ENCODE results near the gene GRM1.

GRM1 gene

DNA sequence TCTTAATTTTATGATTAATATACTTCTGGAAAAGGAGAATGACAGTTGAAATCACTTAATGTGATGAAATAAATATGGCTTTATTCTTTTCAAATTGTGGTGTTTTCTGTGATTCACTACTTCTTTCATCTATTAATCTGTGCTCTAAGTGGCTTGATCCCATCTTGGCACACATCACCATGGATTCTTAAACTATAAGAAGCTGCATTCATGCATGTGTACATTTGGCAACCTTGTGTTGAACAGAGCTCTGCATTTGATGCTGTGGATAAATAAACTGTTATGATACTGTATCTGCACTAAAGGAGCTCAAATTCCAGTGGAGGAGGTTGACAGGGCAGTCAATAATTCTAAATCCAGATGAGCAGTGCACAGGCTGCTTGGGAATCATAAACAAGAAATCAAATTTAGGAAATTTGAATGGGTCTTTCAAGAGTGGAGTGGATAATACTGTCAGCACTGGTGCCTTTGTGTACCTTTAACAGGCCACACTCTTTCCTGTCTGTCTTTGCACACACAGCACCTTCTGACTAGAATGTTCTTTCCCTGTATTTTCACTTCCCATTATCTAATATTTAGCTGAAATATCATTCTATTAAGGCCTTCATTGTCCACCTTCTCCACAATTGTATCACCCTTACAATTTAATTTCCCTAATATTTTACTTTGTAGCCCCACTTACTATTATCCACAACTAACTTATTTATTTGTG, 252.9 kb downstream of the GRM1 start:
- DNase-seq = peak in 1 of 4 experiments; percentile 19

DNA sequence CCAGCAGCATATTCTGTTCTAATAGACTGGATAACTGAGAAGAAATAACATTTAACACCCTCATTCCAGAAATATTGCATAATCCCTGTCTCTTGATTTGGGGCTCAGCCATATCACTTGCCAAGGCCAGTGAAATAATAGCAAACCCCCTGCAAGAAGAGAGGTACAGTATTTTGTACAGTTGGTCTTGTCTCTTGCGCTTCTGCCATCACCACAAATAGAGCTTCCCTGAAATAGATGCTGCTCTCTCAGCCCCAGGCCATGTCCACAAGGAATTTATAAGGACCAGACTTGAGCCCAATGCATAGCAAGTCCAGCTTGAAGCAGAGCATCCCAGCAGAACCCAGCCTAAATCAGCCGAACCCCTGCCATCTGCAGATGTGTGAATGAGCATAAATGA, 254.0 kb downstream of the GRM1 start:
- DNase-seq = no peak

DNA sequence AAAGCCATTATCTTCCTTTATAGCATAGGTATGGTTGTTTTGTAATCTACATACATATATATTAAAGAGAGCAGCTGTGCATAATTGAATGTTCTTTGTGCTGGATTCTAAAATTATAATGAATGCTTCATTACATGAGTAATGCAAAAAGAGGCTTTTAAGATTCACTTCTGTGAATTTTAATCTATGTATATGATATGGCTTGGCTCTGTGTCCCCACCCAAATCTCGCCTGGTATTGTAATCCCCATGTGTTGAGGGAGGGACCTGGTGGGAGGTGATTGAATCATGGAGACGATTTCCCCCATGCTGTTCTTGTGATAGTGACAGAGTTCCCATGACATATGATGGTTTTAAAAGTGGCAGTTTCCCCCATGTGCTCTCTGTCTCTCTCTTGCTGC, 255.4 kb downstream of the GRM1 start:
- no peak for DNase-seq

DNA sequence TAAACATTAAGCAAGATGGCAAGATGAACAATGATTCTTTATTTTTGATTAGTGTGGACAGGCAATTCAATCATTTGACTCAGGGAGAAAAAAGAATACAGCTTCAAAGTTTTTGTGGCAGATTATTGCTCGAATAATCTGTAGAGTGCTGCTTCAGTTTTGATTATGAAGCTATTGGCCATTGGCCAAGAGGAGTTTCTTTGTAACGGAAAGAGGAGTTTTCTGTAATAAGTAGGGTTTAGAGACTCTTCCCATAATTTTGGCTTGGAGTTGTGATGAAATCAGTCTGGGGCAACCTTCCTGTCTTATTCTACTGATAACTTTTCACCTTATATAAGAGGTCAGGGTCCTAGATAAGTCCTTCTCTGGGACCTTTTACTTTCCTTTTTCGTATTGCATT, 258.1 kb downstream of the GRM1 start:
- DNase-seq = no peak

DNA sequence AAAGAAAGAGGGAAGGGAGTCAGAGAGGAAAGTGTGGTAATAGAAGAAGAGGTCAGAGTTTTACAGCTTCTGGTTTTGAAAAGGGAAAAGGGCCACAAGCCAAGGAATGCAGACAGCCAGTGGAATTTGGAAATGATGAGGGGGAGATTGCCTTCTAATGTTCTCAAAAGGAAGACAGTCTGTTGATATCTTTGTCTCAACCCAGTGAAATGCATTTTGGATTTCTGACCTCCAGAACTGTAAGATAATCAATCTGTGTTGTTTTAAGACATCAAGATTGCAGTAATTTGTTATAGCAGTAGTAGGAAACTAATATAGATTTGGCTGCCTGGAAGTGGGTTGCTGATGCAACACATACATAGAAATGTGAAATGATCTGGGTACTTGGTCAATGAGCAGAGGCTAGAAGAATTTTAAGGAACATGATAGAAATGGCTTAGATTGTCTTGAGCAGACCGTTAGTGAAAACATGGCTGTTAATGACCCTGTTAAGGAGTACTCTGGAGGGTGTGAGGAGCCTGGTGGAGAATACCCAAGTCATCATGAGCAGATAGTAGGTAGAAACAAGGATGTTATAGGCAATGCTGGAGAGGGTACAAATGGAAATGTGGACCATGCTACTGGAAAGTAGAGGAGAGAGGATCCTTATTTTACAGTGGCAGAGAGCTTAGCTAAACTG, 259.0 kb downstream of the GRM1 start:
- no peak for DNase-seq

DNA sequence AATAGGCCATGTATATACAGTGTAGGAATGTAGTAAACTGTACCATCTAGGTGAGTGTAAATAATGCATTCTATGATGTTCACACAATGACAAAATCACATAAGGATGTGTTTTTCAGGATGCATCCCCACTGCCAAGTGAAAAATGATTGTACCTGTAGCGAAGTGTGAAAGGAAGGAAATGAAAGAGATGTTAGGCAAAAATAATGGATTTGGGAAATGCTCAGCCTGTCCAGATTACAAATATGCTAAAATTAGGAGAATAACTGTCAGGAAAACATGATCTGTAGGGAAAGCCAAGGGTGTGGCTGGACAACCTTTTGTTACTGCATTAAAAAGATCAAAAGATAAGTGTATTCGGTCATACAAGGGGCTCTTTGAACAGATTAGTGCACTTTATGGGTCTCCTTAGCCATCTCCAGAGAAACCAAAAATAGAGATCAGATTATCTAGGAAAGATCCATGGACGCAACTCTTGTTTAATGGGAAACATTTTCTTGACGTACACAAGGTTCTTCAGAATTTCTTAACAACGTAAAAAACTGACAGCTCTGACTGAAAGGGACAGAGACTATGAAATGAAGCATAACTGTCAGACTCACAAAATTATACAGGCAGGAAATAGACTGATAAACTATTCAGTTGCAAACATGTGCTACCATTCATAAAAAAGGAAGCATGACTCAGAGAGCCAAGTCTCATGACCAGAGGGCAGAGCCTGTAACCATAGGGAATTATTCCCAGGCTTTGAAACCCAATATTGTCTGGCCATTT, 261.1 kb downstream of the GRM1 start:
- peak; percentile 68 to 88 (median 82) for DNase-seq

DNA sequence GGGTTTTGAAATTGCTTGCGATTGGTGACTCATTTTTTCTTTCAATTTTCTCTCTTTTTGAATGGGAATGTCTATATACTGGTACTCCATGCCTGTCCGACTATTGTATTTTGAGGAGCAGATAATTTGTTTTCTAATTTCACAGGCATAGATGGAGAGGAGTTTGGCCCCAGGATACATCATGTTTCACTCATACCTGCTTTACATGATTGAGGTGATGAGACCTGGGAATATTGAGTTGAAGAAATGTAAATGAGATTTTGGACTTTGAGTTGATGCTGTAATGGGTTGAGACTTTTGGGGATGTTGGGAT, 261.7 kb downstream of the GRM1 start:
- DNase-seq = no peak

DNA sequence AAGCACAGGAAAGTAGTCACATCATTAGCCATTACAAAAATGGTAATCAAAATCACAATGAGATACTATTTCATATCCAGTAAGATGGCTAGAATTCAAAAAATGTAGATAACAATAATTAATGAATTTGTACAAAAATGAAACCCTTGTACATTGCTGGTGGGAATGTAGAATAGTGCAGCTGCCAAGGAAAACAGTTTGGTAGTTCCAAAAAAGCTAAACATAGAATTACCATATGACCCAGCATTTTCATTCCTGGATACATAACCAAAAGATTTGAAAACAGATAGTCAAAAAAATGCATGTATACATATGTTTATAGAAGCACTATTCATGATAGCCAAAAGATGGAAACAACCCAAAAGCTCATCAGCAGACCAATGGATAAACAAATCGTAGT, 263.6 kb downstream of the GRM1 start:
- no peak for DNase-seq

DNA sequence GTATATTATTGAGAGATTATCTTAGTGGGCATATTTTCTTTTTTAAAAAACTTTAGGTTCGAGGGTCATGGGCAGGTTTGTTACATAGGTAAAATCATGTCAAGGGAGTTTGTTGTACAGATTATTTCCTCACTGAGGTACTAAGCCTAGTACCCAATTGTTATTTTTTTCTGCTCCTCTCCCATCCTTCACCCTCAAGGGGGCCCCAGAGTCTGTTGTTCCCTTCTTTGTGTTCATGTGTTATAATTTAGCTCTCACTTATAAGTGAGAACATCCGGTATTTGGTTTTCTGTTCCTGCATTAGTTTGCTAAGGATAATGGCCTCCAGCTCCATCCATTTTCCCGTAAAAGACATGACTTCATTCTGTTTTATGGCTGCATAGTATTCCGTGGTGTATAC, 266.8 kb downstream of the GRM1 start:
- peak in 3 of 4 experiments; percentile 26 to 50 (median 35) for DNase-seq

DNA sequence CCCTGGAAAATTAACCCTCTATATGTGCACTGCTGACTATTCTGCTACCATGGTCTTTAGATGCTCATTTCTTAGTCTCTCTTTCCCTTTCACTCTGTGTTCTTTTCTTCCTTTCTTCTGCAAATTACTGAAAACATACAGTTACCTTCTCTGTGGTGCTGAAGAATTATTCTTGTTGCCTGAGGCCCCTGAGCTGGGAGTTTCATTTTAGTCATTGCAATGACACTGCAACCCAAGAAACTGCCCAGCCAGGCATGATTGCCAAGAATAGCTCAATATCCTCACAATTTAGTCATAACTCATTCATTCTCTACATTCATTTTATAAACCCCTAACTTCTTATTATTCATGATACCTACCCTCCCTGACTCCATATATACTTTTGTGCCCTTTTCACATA, 269.0 kb downstream of the GRM1 start:
- no peak for DNase-seq

DNA sequence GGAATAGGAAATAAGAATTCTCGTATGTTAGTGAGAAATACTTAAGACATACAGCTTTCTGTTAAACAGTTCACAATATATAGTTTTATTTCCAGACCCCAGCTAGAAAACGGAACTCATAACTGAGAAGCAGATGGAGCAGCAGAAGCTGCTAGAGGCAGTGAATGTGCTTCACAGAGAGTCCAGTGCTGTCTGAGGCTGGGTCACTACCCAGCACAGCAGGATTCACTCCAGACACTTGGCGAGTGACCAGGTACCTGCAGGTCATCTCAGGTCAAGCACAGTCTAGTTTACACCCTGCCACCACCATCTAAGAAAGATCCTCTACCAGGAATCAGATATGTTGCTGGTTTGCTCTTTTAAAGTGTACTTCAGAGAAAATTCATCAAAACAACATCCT, 271.7 kb downstream of the GRM1 start:
- no peak for DNase-seq

DNA sequence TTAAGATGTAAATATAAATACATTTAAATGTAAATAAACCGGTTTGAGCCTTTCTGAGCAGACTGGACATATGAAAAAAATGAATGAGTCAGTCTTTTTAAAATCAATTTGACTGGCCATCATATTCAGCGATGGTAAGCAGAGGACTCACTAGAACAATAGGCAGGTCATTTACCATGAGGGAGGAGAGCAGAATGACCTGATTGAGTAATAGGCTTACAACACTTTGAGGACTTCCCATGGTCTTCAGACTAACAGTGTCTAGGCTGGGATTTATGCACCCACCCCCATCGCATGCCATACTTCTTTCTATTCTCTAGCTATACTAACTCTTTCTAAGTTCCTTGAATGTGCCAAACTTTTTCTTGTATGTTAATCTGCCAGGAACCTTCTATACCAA, 272.9 kb downstream of the GRM1 start:
- DNase-seq = peak in 3 of 4 experiments; percentile 29 to 53 (median 49)

DNA sequence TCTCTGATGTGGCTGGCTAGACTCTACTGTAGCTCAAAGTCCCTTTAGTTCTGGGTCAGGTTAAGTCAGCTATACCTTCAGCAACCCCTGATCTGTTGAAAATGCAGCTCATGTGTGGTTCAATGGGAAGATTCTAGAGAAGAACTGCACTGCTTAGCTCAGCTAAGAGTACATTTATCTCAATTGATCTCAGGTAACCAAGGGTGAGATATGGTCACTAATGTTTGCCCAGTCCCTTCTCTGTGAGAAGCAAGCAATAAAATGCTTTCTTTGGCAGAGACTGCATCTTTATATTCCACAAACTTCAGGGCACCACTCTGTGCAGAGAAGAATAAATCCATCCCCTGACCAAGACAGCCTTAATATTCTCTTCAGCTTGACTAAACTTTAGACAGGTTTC, 274.1 kb downstream of the GRM1 start:
- DNase-seq = no peak

DNA sequence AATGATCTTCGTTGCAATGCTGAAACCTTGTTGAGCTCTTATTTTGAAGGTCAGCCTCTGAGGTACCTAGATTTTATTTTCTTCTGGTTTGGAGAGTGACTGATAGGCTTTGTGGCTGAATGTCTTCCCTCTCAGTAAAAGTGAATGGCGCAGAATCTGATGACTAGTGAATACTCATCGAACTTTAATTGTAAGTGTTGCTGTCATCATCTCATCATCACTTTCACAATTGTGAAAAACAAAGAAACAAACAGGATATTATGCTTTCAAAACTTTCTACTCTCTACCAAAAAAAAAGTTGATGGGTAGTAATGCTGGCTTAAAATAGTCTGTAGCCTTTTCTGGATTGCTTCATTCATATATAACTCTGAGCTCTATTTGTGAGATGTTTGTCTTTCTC, 275.3 kb downstream of the GRM1 start:
- DNase-seq = peak in 3 of 4 experiments; percentile 9 to 71 (median 56)

DNA sequence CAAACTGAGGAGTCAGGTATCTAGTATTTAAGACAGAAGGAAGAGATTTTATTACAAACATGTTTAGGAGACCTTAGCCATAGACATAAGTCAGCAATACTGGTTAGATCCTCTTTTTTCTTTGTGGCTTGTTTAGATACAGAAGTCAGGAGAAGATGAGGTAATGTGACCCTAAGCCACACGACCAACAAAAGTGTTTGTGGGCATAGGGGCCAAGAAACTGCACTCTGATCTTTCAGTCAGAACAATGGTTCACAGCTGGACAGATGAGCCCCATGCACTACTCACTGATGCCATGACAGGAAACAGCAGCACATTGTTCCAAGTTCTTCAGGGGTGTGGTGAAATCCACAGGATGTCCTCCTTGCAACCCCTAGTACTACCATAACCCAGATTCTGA, 276.2 kb downstream of the GRM1 start:
- DNase-seq = peak; percentile 75 to 89 (median 82)

DNA sequence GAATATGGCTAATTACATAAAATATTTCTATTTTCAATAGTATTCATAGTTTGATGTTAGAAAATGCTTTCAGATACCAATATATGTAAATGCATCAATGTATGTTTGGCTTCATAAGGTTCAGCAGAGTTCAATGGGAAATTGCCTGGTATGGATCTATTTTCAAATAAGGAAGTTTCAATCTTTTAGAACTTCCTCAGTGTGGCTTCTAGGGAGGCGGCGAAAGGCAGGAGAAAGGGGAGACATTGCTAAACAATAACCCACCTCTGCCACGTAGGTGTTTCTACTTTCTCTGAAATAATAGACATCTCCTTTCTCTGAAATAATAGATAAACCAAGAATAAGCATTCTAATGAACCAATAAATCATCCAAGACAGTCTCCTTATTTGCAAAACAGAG, 277.1 kb downstream of the GRM1 start:
- peak; percentile 26 to 64 (median 56) for DNase-seq

DNA sequence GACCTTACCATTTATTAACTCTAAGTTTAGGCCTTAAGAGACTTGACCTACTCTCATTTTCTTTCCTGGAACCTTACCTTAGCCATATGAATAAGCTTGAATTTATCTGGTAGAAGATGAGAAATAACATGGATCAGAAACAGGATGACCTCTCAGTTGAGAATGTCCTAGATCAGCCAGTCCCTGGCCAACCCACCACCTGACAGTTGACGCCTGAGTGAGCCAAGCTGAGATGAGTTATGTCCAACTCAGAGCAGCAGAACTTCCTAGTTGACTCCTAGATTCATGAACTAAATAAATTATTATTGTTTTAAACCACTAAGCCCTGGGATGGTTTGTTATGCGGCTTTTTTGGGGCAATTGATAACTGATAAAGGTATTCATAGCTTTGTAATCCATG, 281.8 kb downstream of the GRM1 start:
- no peak for DNase-seq

DNA sequence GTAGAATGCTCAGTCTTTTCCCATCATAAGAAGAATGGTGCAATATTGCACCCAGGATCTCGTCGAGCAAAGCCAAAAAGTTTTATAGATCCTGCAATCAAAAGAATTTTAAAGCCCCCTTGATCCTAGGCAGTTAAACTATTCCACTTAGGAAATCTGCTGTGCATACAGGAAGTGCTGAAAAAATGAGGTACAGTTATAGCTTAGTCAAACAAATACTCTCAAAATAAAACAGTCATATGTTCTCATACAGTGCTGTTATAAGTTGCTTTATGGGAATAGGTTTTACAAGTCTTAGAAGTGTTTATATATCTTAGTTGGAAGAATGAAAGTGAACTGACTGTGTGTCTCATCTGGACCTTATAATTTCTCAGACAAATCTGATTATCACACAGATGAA, 282.2 kb downstream of the GRM1 start:
- DNase-seq = no peak

DNA sequence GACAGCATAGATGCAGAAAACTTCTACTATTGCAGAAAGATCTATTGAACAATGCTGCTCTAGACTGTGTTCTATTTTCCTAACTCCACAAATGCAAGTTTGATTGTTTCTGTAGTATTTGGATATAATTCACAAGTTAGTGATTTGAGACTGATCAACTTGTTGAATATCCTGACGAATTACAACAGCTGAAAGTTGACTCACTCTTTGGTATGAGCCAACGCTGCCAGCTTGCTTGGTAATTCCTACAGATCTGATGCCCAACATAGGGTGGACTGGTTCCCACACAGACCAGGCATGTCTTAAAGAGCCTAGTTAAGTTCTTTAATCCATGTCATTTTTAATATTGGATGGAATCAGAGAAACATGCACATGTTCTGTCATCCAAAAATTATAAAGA, 283.7 kb downstream of the GRM1 start:
- no peak for DNase-seq

DNA sequence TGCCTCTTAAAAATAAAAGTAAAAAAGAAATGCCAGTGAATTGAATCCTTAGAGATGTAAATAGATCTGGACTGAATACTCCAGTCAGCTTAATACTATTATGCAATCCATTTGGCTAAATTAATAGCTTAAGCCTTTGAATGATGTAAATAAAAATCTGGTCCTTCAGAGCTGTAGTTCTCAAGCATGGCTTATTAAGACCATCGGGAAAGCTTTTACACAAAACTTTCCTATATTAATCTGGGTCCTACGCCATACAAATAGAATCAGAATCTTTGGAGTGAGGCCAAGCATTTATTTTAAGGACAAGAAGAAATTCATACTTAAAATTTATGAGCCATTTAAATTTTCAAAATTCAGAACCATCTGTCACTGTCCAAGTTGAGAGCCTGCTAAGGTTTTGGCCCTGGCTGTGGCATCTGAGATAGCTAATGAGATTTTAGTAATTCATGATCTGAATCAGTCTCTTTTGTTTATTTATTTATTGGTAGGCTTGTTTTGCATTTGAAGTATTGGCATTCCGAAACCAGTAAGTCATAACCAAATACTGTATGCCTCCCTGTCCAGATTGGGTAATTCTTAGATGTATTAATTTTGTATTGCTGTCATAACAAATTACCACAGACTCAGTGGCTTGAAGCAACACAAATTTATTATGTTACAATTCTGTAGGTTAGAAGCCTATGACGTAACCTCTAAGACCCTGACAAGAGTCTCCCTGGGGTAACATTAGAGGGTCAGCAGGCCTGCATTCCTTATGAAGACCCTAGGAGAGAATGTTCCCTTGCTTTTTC, 286.7 kb downstream of the GRM1 start:
- DNase-seq = no peak

DNA sequence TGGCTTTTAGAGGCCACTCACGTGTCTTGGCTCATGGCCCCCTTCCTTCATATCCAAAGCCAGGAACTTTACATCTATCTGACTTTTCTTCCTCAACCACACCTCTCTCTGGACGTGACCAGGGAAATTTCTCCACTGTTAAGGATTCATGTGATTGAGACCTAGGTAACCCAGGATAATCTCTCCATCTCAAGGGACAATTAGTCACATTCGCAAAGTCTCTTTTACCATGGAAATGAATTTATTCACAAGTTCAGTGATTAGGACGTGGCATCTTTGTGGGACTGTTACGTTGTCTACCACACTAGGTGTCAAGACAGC, 287.3 kb downstream of the GRM1 start:
- no peak for DNase-seq

DNA sequence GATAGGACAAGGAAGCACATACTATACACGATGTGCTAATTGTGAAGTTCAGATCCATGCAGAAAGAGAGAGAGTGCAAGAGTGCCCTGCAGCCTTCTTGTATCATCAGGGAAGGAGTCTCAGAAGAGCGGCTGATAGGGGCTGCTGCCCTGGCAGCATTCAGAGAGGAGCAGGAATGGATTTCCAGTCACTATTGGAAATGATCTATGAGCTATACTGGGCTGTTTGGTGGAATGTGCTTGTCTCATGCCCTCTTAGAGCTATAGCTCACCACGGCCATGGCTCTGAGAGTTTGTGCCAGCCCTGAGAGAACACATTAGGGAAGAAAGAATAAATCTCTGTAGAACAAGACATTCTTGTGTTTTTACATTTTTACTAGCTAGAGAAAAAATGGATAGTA, 302.2 kb downstream of the GRM1 start:
- DNase-seq = no peak

DNA sequence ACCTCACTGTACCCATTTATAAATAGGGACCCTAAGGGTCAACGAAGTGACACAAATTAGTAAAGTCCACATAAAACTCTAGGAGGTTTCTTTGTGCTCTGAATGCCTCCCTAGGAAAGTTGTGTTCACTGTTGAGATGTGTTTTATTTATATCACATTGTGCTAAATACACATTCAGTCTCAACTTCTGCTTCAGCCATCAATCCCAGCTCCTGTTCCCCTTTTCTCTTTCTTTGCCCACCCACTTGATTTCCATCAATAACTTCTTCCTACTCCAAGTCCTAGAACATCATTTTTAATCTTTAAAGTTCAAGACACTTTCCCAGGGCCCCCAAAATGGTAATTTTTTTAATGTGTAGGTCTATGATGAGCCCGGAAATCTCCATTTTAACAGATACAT, 306.5 kb downstream of the GRM1 start:
- DNase-seq = peak in 3 of 4 experiments; percentile 23 to 53 (median 49)

All from suppressor macrophage (primary cell).